ENCODE results near the gene SLIT3.

DNA sequence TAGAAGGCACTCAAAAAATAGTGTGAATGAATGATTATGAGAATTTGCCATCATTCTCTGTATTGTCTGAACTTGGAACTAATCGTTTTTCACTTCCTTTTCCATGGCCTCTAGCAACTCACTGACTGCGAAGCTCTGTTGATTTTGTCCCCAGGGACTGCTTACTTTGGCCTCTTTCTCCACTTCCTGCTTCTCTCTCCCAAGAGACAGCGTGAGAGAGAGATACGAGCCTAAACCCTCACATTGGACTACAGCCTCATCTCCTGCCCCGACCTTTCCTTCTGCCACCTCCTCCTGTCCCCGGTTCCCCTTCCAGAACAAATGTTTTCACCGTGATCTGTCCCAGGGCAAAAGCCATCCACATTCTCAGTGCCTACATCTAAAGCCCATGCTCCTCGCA lies 421.0 kb downstream of the SLIT3 start:
- TF ChIP-seq, protein P1, sequence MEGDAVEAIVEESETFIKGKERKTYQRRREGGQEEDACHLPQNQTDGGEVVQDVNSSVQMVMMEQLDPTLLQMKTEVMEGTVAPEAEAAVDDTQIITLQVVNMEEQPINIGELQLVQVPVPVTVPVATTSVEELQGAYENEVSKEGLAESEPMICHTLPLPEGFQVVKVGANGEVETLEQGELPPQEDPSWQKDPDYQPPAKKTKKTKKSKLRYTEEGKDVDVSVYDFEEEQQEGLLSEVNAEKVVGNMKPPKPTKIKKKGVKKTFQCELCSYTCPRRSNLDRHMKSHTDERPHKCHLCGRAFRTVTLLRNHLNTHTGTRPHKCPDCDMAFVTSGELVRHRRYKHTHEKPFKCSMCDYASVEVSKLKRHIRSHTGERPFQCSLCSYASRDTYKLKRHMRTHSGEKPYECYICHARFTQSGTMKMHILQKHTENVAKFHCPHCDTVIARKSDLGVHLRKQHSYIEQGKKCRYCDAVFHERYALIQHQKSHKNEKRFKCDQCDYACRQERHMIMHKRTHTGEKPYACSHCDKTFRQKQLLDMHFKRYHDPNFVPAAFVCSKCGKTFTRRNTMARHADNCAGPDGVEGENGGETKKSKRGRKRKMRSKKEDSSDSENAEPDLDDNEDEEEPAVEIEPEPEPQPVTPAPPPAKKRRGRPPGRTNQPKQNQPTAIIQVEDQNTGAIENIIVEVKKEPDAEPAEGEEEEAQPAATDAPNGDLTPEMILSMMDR (IDR thresholded peaks at IDR 0.05 in 2 of 3, conservative IDR thresholded peaks at IDR 0.05 in 1 of 3; ENCODE audit: borderline replicate concordance in 1 of 3, insufficient read depth in 1 of 3, low read depth in 2 of 3, low read length in 2 of 3): no peak
- TF ChIP-seq POLR2AphosphoS5 (IDR thresholded peaks at IDR 0.05; ENCODE audit: low read depth, low read length): no peak
- no peak for TF ChIP-seq EZH2phosphoT487 (IDR thresholded peaks at IDR 0.05; ENCODE audit: borderline replicate concordance)
- TF ChIP-seq, protein P2, sequence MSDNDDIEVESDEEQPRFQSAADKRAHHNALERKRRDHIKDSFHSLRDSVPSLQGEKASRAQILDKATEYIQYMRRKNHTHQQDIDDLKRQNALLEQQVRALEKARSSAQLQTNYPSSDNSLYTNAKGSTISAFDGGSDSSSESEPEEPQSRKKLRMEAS (IDR thresholded peaks at IDR 0.05): no peak
- TF ChIP-seq ELF1 (IDR thresholded peaks at IDR 0.05; ENCODE audit: borderline replicate concordance, low read depth): no peak
- no peak for TF ChIP-seq EGR1 (IDR thresholded peaks at IDR 0.05; ENCODE audit: low read depth)
- TF ChIP-seq POLR2A (IDR thresholded peaks at IDR 0.05; ENCODE audit: borderline replicate concordance, extremely low read depth, insufficient read depth, insufficient read length): no peak
- no peak for TF ChIP-seq ZFX (IDR thresholded peaks at IDR 0.05)
- TF ChIP-seq ZNF274 (IDR thresholded peaks at IDR 0.05; ENCODE audit: low read depth, low read length): no peak
- TF ChIP-seq SRF (IDR thresholded peaks at IDR 0.05; ENCODE audit: low read depth): no peak
- TF ChIP-seq SP1 (IDR thresholded peaks at IDR 0.05; ENCODE audit: low read depth): no peak
- TF ChIP-seq EZH2 (IDR thresholded peaks at IDR 0.05): no peak

All from HCT116 (cell line).